ENCODE data around the gene LINGO3. TPM values are rescaled to one million over a fixed set of nuclear protein-coding genes. Genes with fewer than 3 reads are reported as not detected.

Gene LINGO3
- polyA plus RNA-seq, 1 donor from 2014 or later, result 2.7 TPM

DNA sequence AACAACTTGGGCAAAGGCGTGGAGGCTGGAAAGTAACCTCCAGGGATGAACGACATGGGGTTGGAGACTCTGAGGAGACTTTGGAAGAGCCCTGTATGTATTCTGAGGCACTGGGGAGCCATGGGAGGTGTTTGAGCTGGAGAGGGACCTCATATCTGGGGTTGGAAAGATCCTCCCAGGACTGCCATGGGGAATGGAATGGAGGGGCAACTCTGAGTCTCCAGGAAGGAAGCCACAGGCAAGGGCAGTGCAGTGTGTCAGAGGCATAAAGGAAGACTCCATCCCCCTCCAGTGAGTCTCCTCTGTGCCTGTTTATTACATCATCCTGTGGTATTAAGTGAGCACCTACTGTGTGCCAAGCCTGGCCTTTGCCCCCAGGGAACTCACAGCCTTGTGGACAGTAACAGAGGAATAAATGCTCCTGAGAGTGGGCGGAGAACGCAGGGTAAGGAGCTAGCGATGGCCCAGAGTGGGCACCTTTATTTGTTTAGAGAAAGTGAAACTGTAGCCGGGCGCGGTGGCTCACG, 33.7 kb downstream of the LINGO3 start:
- H3K27me3 ChIP-seq (ENCODE audit: insufficient read depth, low read depth, low read length), result no peaks in the 10 kb centered on the region
- no peak overlapping the region for H3K4me2 ChIP-seq (ENCODE audit: low read length)
- H3K9ac ChIP-seq (ENCODE audit: low read length), result peak overlapping the region; percentile 40
- peaks cover 42% of the 10 kb centered on the region for H4K20me1 ChIP-seq (ENCODE audit: insufficient read depth)
- TF ChIP-seq EZH2 (IDR thresholded peaks at IDR 0.05; ENCODE audit: borderline replicate concordance, insufficient read depth, low read length, poor library complexity, severe bottlenecking) (no peak), RAD21 (conservative IDR thresholded peaks at IDR 0.05) (no peak), CTCF (IDR thresholded peaks at IDR 0.05; ENCODE audit: poor library complexity, severe bottlenecking) (no peak), EP300 (conservative IDR thresholded peaks at IDR 0.05; ENCODE audit: poor library complexity, severe bottlenecking) (no peak), TAF1 (IDR thresholded peaks at IDR 0.05; ENCODE audit: low read depth) (no peak), POLR2AphosphoS5 (IDR thresholded peaks at IDR 0.05) (no peak), SMC3 (conservative IDR thresholded peaks at IDR 0.05; ENCODE audit: poor library complexity) (no peak)
- TF ChIP-seq, protein P1, sequence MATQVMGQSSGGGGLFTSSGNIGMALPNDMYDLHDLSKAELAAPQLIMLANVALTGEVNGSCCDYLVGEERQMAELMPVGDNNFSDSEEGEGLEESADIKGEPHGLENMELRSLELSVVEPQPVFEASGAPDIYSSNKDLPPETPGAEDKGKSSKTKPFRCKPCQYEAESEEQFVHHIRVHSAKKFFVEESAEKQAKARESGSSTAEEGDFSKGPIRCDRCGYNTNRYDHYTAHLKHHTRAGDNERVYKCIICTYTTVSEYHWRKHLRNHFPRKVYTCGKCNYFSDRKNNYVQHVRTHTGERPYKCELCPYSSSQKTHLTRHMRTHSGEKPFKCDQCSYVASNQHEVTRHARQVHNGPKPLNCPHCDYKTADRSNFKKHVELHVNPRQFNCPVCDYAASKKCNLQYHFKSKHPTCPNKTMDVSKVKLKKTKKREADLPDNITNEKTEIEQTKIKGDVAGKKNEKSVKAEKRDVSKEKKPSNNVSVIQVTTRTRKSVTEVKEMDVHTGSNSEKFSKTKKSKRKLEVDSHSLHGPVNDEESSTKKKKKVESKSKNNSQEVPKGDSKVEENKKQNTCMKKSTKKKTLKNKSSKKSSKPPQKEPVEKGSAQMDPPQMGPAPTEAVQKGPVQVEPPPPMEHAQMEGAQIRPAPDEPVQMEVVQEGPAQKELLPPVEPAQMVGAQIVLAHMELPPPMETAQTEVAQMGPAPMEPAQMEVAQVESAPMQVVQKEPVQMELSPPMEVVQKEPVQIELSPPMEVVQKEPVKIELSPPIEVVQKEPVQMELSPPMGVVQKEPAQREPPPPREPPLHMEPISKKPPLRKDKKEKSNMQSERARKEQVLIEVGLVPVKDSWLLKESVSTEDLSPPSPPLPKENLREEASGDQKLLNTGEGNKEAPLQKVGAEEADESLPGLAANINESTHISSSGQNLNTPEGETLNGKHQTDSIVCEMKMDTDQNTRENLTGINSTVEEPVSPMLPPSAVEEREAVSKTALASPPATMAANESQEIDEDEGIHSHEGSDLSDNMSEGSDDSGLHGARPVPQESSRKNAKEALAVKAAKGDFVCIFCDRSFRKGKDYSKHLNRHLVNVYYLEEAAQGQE (IDR thresholded peaks at IDR 0.05; ENCODE audit: borderline replicate concordance), result no peak
- H3K27ac ChIP-seq (ENCODE audit: low read length), result no peak overlapping the region
- H3K9me2 ChIP-seq (ENCODE audit: insufficient read depth, low read length), result no peaks in the 10 kb centered on the region
- H3K4me3 ChIP-seq (ENCODE audit: low read length), result peak overlapping the region; percentile 99
- H3K79me2 ChIP-seq (replicated peaks; ENCODE audit: insufficient read depth, low read length), result peaks cover 42% of the 10 kb centered on the region
- no peaks in the 10 kb centered on the region for H3K36me3 ChIP-seq (ENCODE audit: insufficient read depth, low read length)
- no peaks in the 10 kb centered on the region for H3K9me3 ChIP-seq (ENCODE audit: low read length)
- no peak overlapping the region for H2AFZ ChIP-seq (ENCODE audit: low read depth, low read length)
- H3F3A ChIP-seq (ENCODE audit: insufficient read depth, low read length, poor library complexity, severe bottlenecking), result peaks cover 4% of the 10 kb centered on the region

DNA sequence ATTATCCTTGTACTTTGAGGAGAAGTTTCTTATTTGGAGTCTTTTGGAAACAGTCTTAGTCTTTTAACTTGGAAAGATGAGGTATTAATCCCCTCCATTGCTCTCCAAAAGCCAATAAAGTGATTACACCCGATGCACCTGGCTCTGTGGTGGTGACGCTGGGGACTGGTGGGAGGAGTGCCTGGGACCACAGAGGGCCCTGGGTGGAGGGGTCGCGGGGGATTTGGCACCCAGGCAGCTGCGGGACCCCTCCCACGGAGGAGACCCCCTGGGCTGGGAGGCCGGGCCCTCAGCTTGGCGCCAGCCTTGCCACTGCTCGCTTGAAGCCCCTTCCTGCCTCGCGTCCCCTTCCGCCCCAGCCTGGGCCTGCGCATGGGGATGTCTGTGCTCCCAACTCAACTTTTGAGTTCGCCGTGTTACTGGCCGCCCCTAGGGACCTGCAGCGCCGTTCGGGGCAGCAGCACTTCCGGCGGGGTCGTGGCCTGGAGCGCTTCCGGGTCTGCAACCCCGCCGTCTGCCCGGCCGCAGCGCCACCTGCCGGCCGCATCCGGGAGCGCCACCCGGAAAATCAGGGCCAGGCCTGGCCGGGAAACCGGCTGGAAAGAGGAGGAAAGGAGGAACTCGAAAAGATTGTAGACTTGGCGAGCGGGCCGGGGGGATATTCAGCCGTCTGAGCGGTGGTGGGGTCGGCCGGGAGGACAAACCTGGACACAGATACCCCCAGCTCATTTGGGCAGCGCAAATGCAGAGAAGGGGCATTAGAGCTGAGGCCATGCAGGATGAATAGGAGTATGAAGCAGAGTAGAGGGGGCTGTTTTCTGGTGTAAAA, 34.4 kb downstream of the LINGO3 start:
- H3K27me3 ChIP-seq (ENCODE audit: insufficient read depth, low read depth, low read length), result no peaks in the 10 kb centered on the region
- H3K9ac ChIP-seq (ENCODE audit: low read length), result peak overlapping the region; percentile 40
- peak overlapping the region; percentile 24 for H3K27ac ChIP-seq (ENCODE audit: low read length)
- peak overlapping the region; percentile 14 for H3K4me2 ChIP-seq (ENCODE audit: low read length)
- peaks cover 4% of the 10 kb centered on the region for H3F3A ChIP-seq (ENCODE audit: insufficient read depth, low read length, poor library complexity, severe bottlenecking)
- TF ChIP-seq POLR2AphosphoS5 (IDR thresholded peaks at IDR 0.05) (no peak), EZH2 (IDR thresholded peaks at IDR 0.05; ENCODE audit: borderline replicate concordance, insufficient read depth, low read length, poor library complexity, severe bottlenecking) (no peak), CTCF (IDR thresholded peaks at IDR 0.05; ENCODE audit: poor library complexity, severe bottlenecking) (peak; percentile 96), SMC3 (conservative IDR thresholded peaks at IDR 0.05; ENCODE audit: poor library complexity) (peak; percentile 86), RAD21 (conservative IDR thresholded peaks at IDR 0.05) (peak; percentile 71), MXI1 (conservative IDR thresholded peaks at IDR 0.05; ENCODE audit: poor library complexity, severe bottlenecking) (peak; percentile 58), EP300 (conservative IDR thresholded peaks at IDR 0.05; ENCODE audit: poor library complexity, severe bottlenecking) (no peak), TAF1 (IDR thresholded peaks at IDR 0.05; ENCODE audit: low read depth) (no peak)
- TF ChIP-seq, protein P1 (IDR thresholded peaks at IDR 0.05; ENCODE audit: borderline replicate concordance), result no peak
- no peaks in the 10 kb centered on the region for H3K9me2 ChIP-seq (ENCODE audit: insufficient read depth, low read length)
- peaks cover 42% of the 10 kb centered on the region for H3K79me2 ChIP-seq (replicated peaks; ENCODE audit: insufficient read depth, low read length)
- peak overlapping the region; percentile 99 for H3K4me3 ChIP-seq (ENCODE audit: low read length)
- no peaks in the 10 kb centered on the region for H3K36me3 ChIP-seq (ENCODE audit: insufficient read depth, low read length)
- H4K20me1 ChIP-seq (ENCODE audit: insufficient read depth), result peaks cover 42% of the 10 kb centered on the region
- no peak overlapping the region for H2AFZ ChIP-seq (ENCODE audit: low read depth, low read length)
- no peaks in the 10 kb centered on the region for H3K9me3 ChIP-seq (ENCODE audit: low read length)

Measured in neural cell (in vitro differentiated cells).